Skeletal muscle cell (primary cell): ENCODE results near the gene KIAA1958.

ENCODE experiments used
- DNase-seq: peaks from one replicate; pipeline ENCODE4 v3.0.0-alpha.2; 2010; ENCODE audit warnings: low read depth
- H3K4me3 ChIP-seq: 2 replicates; pipeline ENCODE4 v1.5.1; 2011; ENCODE audit warnings: low read depth, mild to moderate bottlenecking, control low read depth, low read length, moderate library complexity

The KIAA1958 gene

GRCh38 chr9:112689161-112689740 is 202.6 kb downstream of the KIAA1958 start:
- no peak for DNase-seq
- no peak overlapping the region for H3K4me3 ChIP-seq

DNA sequence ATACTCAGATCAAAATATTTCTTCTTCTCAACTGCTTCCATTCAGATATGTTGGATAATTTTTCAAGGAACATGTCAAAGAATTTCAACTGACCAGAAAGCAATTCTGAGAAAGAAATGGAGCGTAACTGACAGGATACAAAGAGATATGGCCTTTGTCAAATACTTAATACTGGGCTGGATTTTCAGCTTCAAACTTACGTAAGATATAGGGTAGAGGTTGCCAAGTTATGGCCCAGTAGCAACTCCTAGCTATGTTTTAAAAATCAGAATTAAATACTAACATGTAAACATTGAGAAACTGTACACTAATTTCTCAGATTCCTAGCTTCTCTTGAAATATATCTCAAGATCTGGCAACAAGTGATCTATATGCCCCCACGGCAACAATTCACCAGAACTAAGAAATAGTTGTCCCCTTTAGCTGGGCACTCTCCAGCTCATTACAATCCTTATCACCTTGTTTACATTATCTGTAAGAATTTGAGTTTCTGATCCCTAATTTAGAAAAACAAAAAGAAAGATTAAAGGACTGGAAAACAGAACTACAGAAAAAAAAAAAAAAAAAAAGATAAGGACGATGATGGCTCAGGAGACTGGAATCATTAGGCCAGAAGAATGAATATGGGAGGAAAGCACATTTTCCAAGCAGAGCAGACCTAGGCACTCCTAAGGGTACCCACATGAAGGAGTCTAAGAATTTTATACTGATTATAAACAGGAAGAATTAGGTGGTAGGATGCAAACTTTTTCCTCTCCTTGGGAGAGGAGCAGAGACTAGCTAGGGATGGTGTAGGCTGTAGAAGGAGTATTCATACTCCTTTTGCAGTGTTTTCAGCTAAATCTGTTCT is 208.3 kb downstream of the KIAA1958 start:
- DNase-seq, result no peak
- no peak overlapping the region for H3K4me3 ChIP-seq

DNA sequence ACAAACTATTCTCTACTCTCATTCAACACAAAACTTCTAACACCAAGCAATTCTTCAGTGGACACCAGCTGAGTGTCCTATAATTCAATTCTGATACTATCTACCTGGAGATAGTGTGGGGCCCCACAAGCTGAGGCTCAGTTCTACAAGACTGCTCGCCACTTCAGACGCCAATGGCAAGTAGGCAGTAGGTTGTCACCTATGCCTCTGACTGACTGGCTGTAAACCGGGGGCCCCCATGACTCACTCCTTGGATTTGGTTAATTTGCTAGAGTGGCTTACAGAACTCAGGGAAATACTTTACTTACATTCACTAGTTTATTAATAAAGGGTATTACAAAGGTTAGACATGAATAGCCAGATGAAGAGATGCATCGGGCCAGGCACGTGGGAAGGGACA is 209.8 kb downstream of the KIAA1958 start:
- no peak for DNase-seq
- no peak overlapping the region for H3K4me3 ChIP-seq

- H3K4me3 ChIP-seq, result no peak overlapping the region
- DNase-seq, result no peak
Observed at GRCh38 chr9:112699230-112699629, 212.6 kb downstream of the KIAA1958 start.

- no peak for DNase-seq
- H3K4me3 ChIP-seq, result no peak overlapping the region
Observed at GRCh38 chr9:112700085-112700484, 213.5 kb downstream of the KIAA1958 start.

- DNase-seq, result no peak
- H3K4me3 ChIP-seq, result no peak overlapping the region
Observed at GRCh38 chr9:112703304-112703703, 216.7 kb downstream of the KIAA1958 start.

- DNase-seq, result no peak
- H3K4me3 ChIP-seq, result no peak overlapping the region
Observed at GRCh38 chr9:112705768-112706427, 219.3 kb downstream of the KIAA1958 start.

DNA sequence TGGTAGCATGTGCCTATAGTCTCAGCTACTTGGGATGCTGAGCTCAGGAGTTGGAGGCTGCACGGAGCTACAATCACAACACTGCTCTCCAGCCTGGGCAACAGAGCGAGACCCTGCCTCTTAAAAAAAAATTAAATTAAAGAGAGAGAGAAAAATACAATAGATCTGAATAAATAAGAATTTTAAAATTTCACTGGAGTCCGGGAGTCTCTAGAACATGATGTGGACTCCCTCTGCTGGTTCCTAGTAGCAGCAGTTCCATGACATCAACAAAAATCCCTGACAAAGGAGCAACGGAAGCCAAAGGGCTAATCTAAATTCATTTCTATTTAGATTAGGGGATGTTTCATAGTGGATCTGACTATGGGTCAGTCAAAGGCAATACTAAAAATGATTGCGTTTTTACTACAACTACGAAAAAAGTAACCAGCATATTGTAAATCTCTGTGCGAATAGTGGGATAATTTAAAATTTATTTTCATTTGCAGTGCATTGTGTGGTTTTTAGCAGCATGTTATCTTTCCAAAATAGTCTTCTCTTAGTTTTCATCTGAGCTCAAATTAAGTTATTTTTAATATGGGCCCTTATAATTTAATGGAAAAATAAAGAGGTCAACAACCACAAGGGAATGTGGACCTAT is 224.5 kb downstream of the KIAA1958 start:
- DNase-seq, result no peak

GRCh38 chr9:112712678-112713077 is 226.1 kb downstream of the KIAA1958 start:
- no peak overlapping the region for H3K4me3 ChIP-seq
- DNase-seq, result no peak

More for the DNA sequence above, 224.5 kb downstream of the KIAA1958 start:
- no peak overlapping the region for H3K4me3 ChIP-seq

DNA sequence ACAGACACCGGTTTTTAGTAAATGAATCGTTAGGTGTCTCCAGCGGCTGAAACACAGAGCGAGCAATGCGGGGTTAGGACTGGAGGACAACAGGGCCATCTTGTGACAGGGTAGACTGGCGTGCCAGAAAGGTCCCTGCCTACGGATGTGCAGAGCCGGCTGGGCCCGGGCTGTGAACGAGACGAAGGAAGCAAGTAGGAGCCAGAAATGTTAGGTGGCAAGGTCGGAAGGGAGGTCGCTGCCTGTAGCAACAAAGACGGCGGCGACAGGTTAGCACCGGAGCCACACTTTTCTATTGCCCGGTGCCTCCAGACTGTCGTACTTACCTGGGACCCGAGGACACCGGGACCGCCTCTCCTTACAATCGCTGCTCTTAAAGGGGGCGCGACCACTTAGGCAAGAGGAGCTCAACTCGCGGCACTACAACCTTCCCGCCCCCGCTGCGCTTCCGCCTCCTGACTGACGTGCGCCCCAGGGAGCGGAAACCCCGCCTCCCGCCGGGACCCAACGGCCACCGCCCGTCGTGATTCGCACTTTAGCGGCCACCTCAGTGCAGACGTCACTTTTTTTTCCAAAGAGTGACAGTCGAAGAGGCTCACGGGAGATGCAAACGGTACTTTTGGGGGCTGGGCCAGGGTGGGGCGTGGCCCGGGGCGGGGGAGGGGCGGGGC is 231.2 kb downstream of the KIAA1958 start, which contains the start of gene INIP:
TSS of gene INIP (minus strand) at position 457 of the 671 bp plus-strand sequence. CDS start 1,632 bp downstream, outside the sequence.
- peak within 1 kb of the TSS; percentile 87 for H3K4me3 ChIP-seq
- DNase-seq, result peak; percentile 87
